Stimulated activated CD4-positive, alpha-beta T cell treated with anti-CD3 and anti-CD28 coated beads, Interleukin-15, amount 100 ng/mL, for 48 hours (primary cell): ENCODE measurements around the gene RGS6.

Experiments used
- DNase-seq, 2 donors: peaks; one replicate each; pipeline ENCODE4 v3.0.0-alpha.2; 2020; ENCODE audit warnings: low read depth in 2 of 2

RGS6 gene

GRCh38 chr14:72081137-72081536 is 148.9 kb downstream of the RGS6 start:
- no peak for DNase-seq

DNA sequence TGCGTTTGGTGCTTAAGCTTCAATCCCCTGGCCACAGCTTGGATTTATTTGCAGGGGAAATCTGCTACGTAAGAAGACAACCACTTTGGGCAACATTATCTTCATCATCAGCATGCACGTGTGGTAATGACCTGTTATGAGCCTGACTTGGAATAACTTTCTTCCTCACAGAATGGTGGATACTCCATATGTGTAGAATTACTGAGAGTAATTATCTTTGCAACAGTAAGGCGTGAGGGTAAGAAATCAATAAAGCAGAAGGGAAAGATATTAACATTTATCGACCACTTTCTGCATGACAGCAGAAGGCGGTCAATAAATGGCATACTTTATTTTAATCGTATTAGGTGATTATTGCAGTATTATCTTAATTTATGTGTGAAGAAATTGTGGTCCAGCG is 152.7 kb downstream of the RGS6 start:
- no peak for DNase-seq

DNA sequence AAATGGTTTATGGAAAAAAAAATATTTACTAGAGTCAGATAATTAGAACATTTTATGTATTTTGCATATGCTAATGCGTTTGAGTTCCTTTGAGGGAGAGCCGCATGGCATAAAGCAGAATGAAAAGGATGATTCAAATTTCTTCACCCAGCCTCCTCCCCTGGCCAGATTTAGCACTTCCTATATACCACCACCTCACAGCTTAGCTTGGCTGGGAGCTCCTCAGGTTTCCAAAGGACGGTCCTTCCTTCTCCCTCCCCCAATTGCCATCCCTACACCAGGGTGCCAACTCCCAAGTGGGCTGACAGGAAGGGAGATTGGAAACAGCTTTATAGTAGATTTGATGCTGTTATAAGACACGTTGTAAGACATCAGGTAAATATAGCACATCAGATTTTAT is 157.4 kb downstream of the RGS6 start:
- no peak for DNase-seq

GRCh38 chr14:72094844-72095582 is 162.8 kb downstream of the RGS6 start:
- no peak for DNase-seq

GRCh38 chr14:72097173-72097783 is 165.0 kb downstream of the RGS6 start:
- no peak for DNase-seq

DNA sequence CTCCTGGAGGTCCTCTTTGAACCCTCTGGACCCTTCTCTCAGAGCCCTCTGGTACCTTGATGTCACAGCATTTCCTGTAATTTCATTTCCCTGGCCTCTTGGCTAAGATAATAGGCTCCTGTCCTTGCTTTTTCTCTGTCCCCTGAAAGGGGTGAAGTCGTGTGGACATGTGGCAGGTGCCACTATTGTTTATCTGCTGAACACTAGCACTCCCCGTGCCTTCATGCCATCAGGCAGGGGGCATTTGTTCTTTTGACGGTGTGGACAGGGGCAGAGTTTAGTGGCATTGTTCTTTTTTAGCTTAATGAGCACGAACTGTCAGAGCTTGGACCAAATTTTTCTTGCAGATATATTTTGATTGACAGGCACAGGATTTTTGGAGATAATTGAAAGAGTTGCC is 166.0 kb downstream of the RGS6 start:
- no peak for DNase-seq

DNA sequence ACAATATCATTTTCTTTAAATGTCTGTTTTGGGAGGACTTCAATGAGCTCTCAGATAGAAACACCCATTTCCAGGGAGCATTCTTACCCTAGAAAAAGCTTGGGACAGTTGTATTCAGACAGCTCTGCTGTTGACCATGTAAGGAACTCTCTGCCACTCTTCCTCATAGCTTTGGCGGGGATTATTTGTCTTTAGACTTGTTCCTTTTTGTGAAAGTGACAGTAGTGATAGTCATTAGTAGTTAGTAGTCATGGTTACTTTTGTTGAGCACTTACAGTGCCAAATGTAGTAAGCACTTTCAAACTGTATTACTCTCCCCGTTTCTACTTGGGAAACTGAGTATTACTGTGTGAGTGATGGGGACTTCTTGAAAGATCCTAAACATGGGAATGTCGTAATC is 167.3 kb downstream of the RGS6 start:
- no peak for DNase-seq

DNA sequence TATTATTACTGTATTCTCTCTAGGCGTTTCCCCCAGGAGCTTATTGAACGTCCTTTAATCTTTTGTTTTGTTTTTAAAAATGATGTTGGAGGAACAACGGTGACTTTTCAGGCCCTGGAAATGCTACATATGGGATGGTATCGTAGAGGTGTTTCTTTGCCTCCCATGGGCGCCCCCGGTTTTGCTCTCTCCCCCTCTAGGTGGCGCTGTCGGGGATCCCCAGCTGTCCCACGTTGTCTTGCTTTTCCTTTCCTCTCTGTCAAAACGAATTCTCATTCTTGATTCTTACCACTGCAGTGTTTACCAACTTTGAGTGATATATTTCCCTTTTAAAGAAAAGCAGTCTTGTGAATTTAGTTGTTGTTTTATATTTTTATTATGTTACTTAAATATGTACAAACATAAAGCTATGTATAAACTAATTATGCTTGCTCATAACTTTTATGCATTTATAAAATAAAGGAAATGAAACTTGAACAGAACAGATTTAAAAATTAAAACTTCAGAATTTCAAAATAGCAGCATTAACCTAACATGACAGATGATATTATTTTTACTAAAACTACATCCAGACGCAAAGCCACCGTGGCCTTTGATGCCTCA is 171.9 kb downstream of the RGS6 start:
- DNase-seq: peak in 1 of 2 donors; percentile 39

DNA sequence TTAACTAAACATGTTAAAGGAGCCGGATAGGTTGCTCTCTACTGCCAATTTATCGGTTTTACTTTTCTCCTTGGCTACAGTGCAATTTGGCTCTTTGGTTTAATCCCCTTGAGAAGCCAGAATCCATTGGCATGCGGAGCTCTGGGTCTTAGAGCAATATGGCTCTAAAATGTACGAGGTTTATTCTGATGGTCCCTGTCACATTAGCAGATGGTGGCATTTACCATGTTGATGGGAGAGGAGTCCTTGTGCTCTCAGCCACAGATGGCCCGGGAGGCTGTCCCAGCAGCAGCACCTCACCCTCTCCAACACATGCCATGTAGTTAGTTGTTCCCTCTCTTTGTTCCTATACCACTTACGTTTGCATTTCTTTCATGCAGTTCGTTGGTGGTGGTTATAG is 179.7 kb downstream of the RGS6 start:
- DNase-seq: no peak

DNA sequence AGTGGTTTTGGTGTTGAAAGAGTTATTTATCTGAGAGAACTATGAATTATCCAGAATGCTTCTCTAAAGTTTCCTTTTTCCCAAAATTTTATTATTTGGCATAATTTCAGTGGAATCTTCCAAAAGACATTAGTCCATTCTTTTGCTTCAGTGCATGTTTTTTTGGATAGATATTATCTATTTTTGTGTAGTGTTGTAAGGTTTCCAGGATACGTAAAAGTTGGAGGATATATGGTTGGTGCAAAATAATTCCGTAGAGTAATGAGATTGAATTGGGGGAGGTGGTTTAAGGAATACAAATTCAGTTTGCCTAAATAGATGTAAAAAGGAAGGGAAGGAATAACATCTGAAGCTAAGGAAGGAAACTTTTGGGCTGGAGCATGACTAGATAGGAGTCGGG is 186.6 kb downstream of the RGS6 start:
- DNase-seq: no peak

DNA sequence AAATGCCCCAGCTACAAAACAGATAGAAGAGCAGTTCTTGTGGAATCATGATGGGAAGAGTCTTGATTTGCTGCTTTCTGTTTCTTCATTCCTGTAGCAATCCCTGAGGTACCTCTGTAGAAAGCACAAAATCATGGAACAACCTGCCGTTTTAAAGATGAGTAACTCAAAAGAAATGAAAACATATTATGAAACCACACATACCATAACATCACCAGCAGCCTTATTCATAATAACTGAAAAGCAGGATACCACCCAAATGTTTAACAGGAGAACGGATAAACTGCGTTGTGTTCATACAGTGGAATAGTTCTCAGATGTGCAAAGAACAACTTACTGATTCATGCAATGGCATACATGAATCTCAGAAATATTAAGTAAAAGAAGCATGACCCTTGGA is 188.1 kb downstream of the RGS6 start:
- no peak for DNase-seq

GRCh38 chr14:72123755-72124154 is 191.5 kb downstream of the RGS6 start:
- no peak for DNase-seq

- no peak for DNase-seq
Measured at GRCh38 chr14:72124171-72124570, 191.9 kb downstream of the RGS6 start.

GRCh38 chr14:72126091-72126490 is 193.9 kb downstream of the RGS6 start:
- no peak for DNase-seq

- DNase-seq: no peak
Measured at GRCh38 chr14:72126561-72126960, 194.3 kb downstream of the RGS6 start.

- no peak for DNase-seq
Measured at GRCh38 chr14:72128629-72129028, 196.4 kb downstream of the RGS6 start.

DNA sequence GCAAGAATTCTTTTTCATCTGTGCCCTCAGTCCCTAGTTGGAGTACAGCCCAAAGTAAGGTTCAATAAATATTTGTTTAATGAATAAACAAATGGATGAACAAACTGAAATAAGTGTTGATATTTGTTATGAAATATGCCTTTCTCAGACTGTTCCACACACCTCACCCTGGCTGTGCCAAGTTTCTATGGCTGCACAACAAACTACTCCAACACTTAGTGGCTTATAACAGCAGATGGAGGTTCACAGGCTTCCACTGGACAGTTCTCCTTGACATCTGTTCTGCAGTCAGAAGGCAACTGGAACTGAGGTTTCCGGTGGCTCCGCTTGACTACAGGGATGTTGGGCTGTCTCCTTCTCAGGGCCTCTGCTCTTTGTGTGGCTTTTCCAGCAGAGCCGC is 197.1 kb downstream of the RGS6 start:
- no peak for DNase-seq

DNA sequence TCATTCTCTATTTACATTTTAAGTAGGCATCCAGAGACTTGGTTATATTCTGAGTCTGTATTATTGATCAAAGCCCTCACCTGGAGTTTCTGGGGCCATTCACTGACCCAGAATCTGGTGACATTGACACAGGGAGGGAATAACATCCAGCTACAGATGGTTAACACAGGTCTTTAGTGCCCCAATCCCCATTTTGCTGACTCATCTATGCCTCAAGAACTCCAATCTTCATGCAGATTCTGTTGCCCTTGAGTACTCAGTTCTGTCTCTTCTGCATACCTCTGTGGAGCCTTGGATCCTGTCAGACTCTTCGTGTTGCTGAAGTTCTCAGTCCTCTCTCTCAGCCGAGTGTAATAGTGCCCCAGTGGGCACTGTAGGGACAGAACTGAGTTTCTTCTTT is 208.9 kb downstream of the RGS6 start:
- DNase-seq: no peak

- DNase-seq: no peak
Measured at GRCh38 chr14:72142328-72142727, 210.1 kb downstream of the RGS6 start.

DNA sequence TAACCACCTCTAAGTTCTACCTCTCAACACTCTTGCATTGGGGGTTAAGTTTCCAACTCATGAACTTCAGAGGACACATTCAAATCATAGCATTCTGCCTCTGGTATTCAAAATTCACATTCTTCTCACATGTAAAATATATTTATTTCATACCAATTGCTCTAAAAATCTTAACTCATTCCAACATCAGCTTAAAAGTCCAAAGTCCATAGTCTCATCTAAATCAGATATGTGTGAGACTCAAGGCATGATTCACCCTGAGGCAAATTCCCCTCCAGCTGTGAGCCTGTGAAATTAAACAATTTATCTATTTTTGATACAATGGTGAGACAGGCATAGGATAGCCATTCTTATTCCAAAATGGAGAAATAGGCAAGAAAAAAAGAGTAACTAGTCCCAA is 214.0 kb downstream of the RGS6 start:
- no peak for DNase-seq

DNA sequence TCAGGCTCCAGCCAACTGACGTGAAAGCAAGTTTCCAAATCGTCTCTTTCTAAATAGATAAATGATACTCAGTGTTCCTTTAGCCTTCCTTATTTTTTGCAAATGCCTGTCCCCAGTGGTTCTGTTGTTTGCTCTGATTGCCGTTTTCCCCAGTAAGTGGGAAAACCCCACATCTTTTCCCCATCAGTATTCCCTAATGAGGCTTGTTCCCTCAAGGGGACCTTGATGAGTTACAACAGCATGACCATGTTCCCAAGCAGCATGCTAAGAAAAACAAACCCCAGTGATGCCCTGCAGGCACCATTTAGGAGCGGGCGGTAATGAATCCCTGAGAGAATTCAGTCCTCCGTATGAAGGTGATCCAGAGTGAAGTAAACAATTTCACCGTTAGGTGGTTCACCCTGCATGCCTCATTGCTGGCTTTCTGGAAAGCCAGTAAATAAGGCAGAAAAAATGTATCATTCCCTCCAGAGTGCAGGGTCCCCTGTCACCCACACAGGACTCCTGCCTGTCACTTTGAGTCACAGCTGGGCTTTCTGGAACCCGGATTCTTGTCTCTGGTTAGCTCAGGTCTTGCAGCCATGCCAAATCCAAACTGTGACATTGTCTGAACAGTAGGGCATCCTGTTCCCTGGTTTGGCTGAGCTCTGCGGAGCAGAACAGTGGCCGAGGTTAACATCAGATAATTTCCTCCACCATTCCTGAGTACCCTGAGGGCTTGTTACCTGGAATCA is 222.6 kb downstream of the RGS6 start:
- DNase-seq: peak in 1 of 2 donors; percentile 0

- DNase-seq: no peak
Measured at GRCh38 chr14:72155379-72155993, 223.3 kb downstream of the RGS6 start.
